Measurements from ENCODE around the gene AREL1.

Gene AREL1

GRCh38 chr14:74634964-74635363, 77.9 kb downstream of the AREL1 start:
- no peak for DNase-seq

GRCh38 chr14:74634481-74634880, 78.4 kb downstream of the AREL1 start:
- no peak for DNase-seq

- no peak for DNase-seq
These were observed 81.8 kb downstream of the AREL1 start for GRCh38 chr14:74630881-74631690.

- DNase-seq = no peak
These were observed 84.5 kb downstream of the AREL1 start for GRCh38 chr14:74628418-74628817.

- no peak for DNase-seq
These were observed 85.8 kb downstream of the AREL1 start for GRCh38 chr14:74627076-74627475.

- DNase-seq = no peak
These were observed 90.6 kb downstream of the AREL1 start for GRCh38 chr14:74622257-74622656.

GRCh38 chr14:74621556-74621955, 91.3 kb downstream of the AREL1 start:
- DNase-seq = no peak

- no peak for DNase-seq
These were observed 92.0 kb downstream of the AREL1 start for GRCh38 chr14:74620923-74621322.

- no peak for DNase-seq
These were observed 92.4 kb downstream of the AREL1 start for GRCh38 chr14:74620497-74620921.

GRCh38 chr14:74619672-74620131, 93.2 kb downstream of the AREL1 start:
- no peak for DNase-seq

GRCh38 chr14:74618078-74618952, 94.6 kb downstream of the AREL1 start:
- peak; percentile 27 for DNase-seq

GRCh38 chr14:74616996-74617700, 95.7 kb downstream of the AREL1 start:
- no peak for DNase-seq

GRCh38 chr14:74616507-74616906, 96.4 kb downstream of the AREL1 start:
- DNase-seq = no peak

- DNase-seq = no peak
These were observed 97.1 kb downstream of the AREL1 start for GRCh38 chr14:74615735-74616134.

- no peak for DNase-seq
These were observed 98.1 kb downstream of the AREL1 start for GRCh38 chr14:74614508-74615495.

- no peak for DNase-seq
These were observed 99.5 kb downstream of the AREL1 start for GRCh38 chr14:74613211-74613914.

- DNase-seq = peak; percentile 34
These were observed 100.4 kb downstream of the AREL1 start for GRCh38 chr14:74612350-74613021.

GRCh38 chr14:74611650-74612349, 101.1 kb downstream of the AREL1 start, which contains the start of gene LTBP2:
TSS of gene LTBP2 (minus strand) at chr14:74612237. CDS start at chr14:74611944, 293 bp downstream.
- DNase-seq = no peak
